H1 (cell line): ENCODE measurements around the gene PPM1L. TPM values are rescaled to one million over a fixed set of nuclear protein-coding genes. Genes with fewer than 3 reads are reported as not detected.

Experiments used
- CTCF ChIA-PET: fragments of 300-600 bp; sonication (Branson Sonifier 250); formaldehyde crosslinking; loops from one replicate; lab custom pipeline; 2021; ENCODE audit not compliant: partially characterized antibody; lab: Charles Lee
- POLR2A ChIA-PET: fragments of 300-600 bp; sonication (Branson Sonifier 250); formaldehyde crosslinking; loops from one replicate; lab custom pipeline; 2021; ENCODE audit warnings: inconsistent platforms; ENCODE audit not compliant: partially characterized antibody; lab: Charles Lee
- DNase-seq, 2 experiments: peaks; one replicate each; pipeline versions ENCODE4 v3.0.0 to v3.0.0-alpha.2; 2010 to 2022; ENCODE audit warnings: low spot score in 2 of 2, low read depth in 1 of 2, mixed read lengths in 1 of 2
- FAIRE-seq: peaks from 2 replicates; lab custom pipeline; 2011; peaks lifted over from hg19 to GRCh38; lab: Jason Lieb, UNC
- H2AFZ ChIP-seq: 2 replicates; pipeline ENCODE4 v1.8.1; 2012; ENCODE audit warnings: low read length, inconsistent platforms
- H2AK5ac ChIP-seq: 2 replicates; pipeline ENCODE4 v1.6.1; 2013; ENCODE audit warnings: low read depth, low read length
- H2BK120ac ChIP-seq: replicated peaks from 2 replicates; pipeline ENCODE3; 2013; ENCODE audit warnings: low read depth, low read length, inconsistent platforms
- H2BK12ac ChIP-seq: 2 replicates; pipeline ENCODE4 v1.6.1; 2013; ENCODE audit warnings: low read depth, low read length
- H2BK15ac ChIP-seq: 2 replicates; pipeline ENCODE4 v1.6.1; 2013; ENCODE audit warnings: low read length
- H2BK20ac ChIP-seq: 2 replicates; pipeline ENCODE4 v1.6.1; 2013; ENCODE audit warnings: low read length
- H2BK5ac ChIP-seq: 2 replicates; pipeline ENCODE4 v1.6.1; 2013; ENCODE audit warnings: low read depth, low read length
- H3K14ac ChIP-seq: 2 replicates; pipeline ENCODE4 v1.6.1; 2013; ENCODE audit warnings: inconsistent platforms; ENCODE audit not compliant: insufficient read length
- H3K18ac ChIP-seq: 2 replicates; pipeline ENCODE4 v1.6.1; 2013; ENCODE audit warnings: low read length; ENCODE audit errors: extremely low read depth
- H3K23ac ChIP-seq: 2 replicates; pipeline ENCODE4 v1.6.1; 2013; ENCODE audit warnings: inconsistent platforms; ENCODE audit not compliant: insufficient read length
- H3K23me2 ChIP-seq: 2 replicates; pipeline ENCODE4 v1.6.1; 2013; ENCODE audit warnings: low read depth, low read length
- H3K27ac ChIP-seq: 2 replicates; pipeline ENCODE4 v1.6.1; 2011; ENCODE audit warnings: low read depth, low read length, inconsistent platforms
- H3K27me3 ChIP-seq, 4 experiments: replicated peaks in 1 of 4; 1 replicate in 1 of 4; 2 replicates in 3 of 4; pipeline versions ENCODE4 v1.6.1 to v1.8.1; 2011 to 2013; ENCODE audit warnings: low read length in 3 of 4, mild to moderate bottlenecking in 3 of 4, inconsistent platforms in 2 of 4, mixed read lengths in 2 of 4, moderate library complexity in 1 of 4; ENCODE audit not compliant: control insufficient read depth in 3 of 4, insufficient read depth in 3 of 4; ENCODE audit errors: extremely low read depth in 1 of 4
- H3K36me3 ChIP-seq, 4 experiments: 2 replicates each; pipeline versions ENCODE4 v1.6.1 to v1.8.1; 2011 to 2013; ENCODE audit warnings: mild to moderate bottlenecking in 4 of 4, low read length in 3 of 4, moderate library complexity in 2 of 4, control low read depth in 1 of 4, inconsistent platforms in 1 of 4; ENCODE audit not compliant: insufficient read depth in 4 of 4, control insufficient read depth in 2 of 4
- H3K4ac ChIP-seq: replicated peaks from 2 replicates; pipeline ENCODE3; 2013; ENCODE audit warnings: low read length, low read depth, mixed read lengths, inconsistent platforms; ENCODE audit not compliant: insufficient read length
- H3K4me1 ChIP-seq, 4 experiments: replicated peaks in 1 of 4; 1 replicate in 1 of 4; 2 replicates in 3 of 4; pipeline versions ENCODE4 v1.6.1 to v1.8.1; 2011 to 2013; ENCODE audit warnings: low read length in 3 of 4, inconsistent platforms in 2 of 4, mixed read lengths in 1 of 4; ENCODE audit not compliant: insufficient read depth in 4 of 4, control insufficient read depth in 3 of 4
- H3K4me2 ChIP-seq, 2 experiments: 2 replicates each; pipeline versions ENCODE4 v1.6.1 to v1.8.1; 2011 to 2013; ENCODE audit warnings: low read depth in 2 of 2, low read length in 2 of 2, control low read depth in 1 of 2, inconsistent platforms in 1 of 2, mild to moderate bottlenecking in 1 of 2; ENCODE audit not compliant: insufficient read depth in 1 of 2
- H3K4me3 ChIP-seq, 4 experiments: fragments of 200-600, 300-600 bp in 1 of 4; sonication (generic), shearing (Covaris generic), sonication (Bioruptor Twin) in 1 of 4; 2 replicates each; pipeline versions ENCODE4 v1.5.1 to v1.8.1; 2011 to 2016; ENCODE audit warnings: low read length in 4 of 4, low read depth in 3 of 4, control low read depth in 2 of 4, inconsistent platforms in 2 of 4, mild to moderate bottlenecking in 2 of 4, mixed read lengths in 1 of 4, moderate library complexity in 1 of 4; ENCODE audit not compliant: insufficient read depth in 2 of 4; ENCODE audit errors: extremely low read depth in 1 of 4
- H3K56ac ChIP-seq: replicated peaks from 2 replicates; pipeline ENCODE3; 2013; ENCODE audit warnings: low read depth, mild to moderate bottlenecking, mixed read lengths, low read length, inconsistent platforms; ENCODE audit not compliant: insufficient read length
- H3K79me1 ChIP-seq: 2 replicates; pipeline ENCODE4 v1.6.1; 2013; ENCODE audit warnings: low read depth, low read length, control low read depth
- H3K79me2 ChIP-seq, 2 experiments: 2 replicates each; pipeline versions ENCODE4 v1.6.1 to v1.8.1; 2012 to 2013; ENCODE audit warnings: low read length in 2 of 2, mild to moderate bottlenecking in 2 of 2, inconsistent platforms in 1 of 2; ENCODE audit not compliant: insufficient read depth in 2 of 2, control insufficient read depth in 1 of 2
- H3K9ac ChIP-seq, 4 experiments: replicated peaks in 1 of 4; 1 replicate in 1 of 4; 2 replicates in 3 of 4; pipeline versions ENCODE4 v1.6.1 to v1.8.1; 2011 to 2013; ENCODE audit warnings: low read depth in 3 of 4, low read length in 3 of 4, control low read depth in 2 of 4, mild to moderate bottlenecking in 2 of 4, moderate library complexity in 2 of 4, inconsistent platforms in 1 of 4; ENCODE audit errors: extremely low read depth in 1 of 4
- H3K9me3 ChIP-seq, 2 experiments: 2 replicates each; pipeline versions ENCODE4 v1.6.1 to v1.8.1; 2012 to 2013; ENCODE audit warnings: mild to moderate bottlenecking in 2 of 2, moderate library complexity in 2 of 2, control low read depth in 1 of 2, inconsistent platforms in 1 of 2, low read depth in 1 of 2, low read length in 1 of 2, mixed read lengths in 1 of 2; ENCODE audit not compliant: insufficient read depth in 2 of 2
- H4K20me1 ChIP-seq, 2 experiments: replicated peaks in 1 of 2; 2 replicates each; pipeline versions ENCODE3 to v1.8.1; 2011 to 2013; ENCODE audit warnings: inconsistent platforms in 2 of 2, low read length in 2 of 2, mild to moderate bottlenecking in 1 of 2; ENCODE audit not compliant: insufficient read depth in 2 of 2, control insufficient read depth in 1 of 2
- H4K5ac ChIP-seq: 2 replicates; pipeline ENCODE4 v1.6.1; 2013; ENCODE audit warnings: low read length, low read depth, mixed read lengths, inconsistent platforms; ENCODE audit not compliant: insufficient read length
- H4K8ac ChIP-seq: 2 replicates; pipeline ENCODE4 v1.8.0; 2013; ENCODE audit warnings: mild to moderate bottlenecking, moderate library complexity, low read length, inconsistent platforms; ENCODE audit not compliant: insufficient read depth; ENCODE audit errors: extremely low read depth
- H4K91ac ChIP-seq: replicated peaks from 2 replicates; pipeline ENCODE3; 2013; ENCODE audit warnings: low read length, mixed read lengths, inconsistent platforms; ENCODE audit not compliant: insufficient read length
- CHD2 ChIP-seq: IDR thresholded peaks from 2 replicates; pipeline ENCODE4 v1.6.1; 2012; ENCODE audit warnings: low read length, improper control_type of control experiment
- MAFK ChIP-seq: IDR thresholded peaks from 2 replicates; pipeline ENCODE4 v1.6.1; 2012; ENCODE audit warnings: low read depth, mild to moderate bottlenecking, improper control_type of control experiment, low read length
- MAX ChIP-seq: IDR thresholded peaks from 2 replicates; pipeline ENCODE4 v1.6.1; 2012; ENCODE audit warnings: inconsistent platforms
- WGBS, 2 experiments: shearing (Covaris generic) in 1 of 2; methylation state at CpG; one replicate each; pipeline versions ENCODE4 v1.1.6 to v1.1.7; 2013 to 2015; ENCODE audit warnings: low lambda C conversion rate in 2 of 2, mixed read lengths in 2 of 2, inconsistent platforms in 1 of 2, low coverage in 1 of 2, missing lambda C conversion rate in 1 of 2; ENCODE audit not compliant: insufficient replicate concordance in 2 of 2, insufficient coverage in 1 of 2, insufficient read length in 1 of 2; ENCODE audit errors: extremely low coverage in 1 of 2, missing lambda C conversion rate in 1 of 2; 5-methylcytosine and 5-hydroxymethylcytosine counted together
- polyA plus RNA-seq, 7 experiments: library from polyadenylated mRNA; depleted of rRNA in 3 of 7; stranded (reverse) in 5 of 7; unstranded in 2 of 7; fragments of >200 nt in 5 of 7; fragments of 200-250 nt in 2 of 7; gene quantifications; 1 replicate in 5 of 7; 2 replicates in 1 of 7; 4 replicates in 1 of 7; pipeline versions ENCODE4 v1.2.1 to v1.2.3, GENCODE V29; 2011 to 2013; ENCODE audit warnings: missing spikeins in 2 of 7, mixed read lengths in 2 of 7
- total RNA-seq: library from RNA; stranded (reverse); fragmentation: NEBNext Ultra II Directional; extraction: Animal tissue kit (Norgen Biotek cat#: 25700); gene quantifications from 2 replicates; pipeline ENCODE4 v1.2.1, GENCODE V29; 2021

Gene PPM1L
- total and polyA plus RNA-seq, 2 of the 8 experiments (the other 6 are each of a cell fraction or from before 2014, with no cell fraction given) = 2.8 to 18.1 TPM

- no peak for FAIRE-seq
- ChIA-PET POLR2A (no interaction called here), CTCF (interaction anchor here (0.6 to 1.0 kb wide), 2 partner anchors 36 to 95 kb away, joined by 3 read pairs; no protein-coding TSS in a partner anchor)
- Histone ChIP-seq H3K79me1 (no peaks in the 10 kb centered on the region), H3K4ac (no peak overlapping the region), H2AK5ac (no peak overlapping the region), H3K27me3 (peaks cover 0 to 1% (median 0%) of the 10 kb centered on the region in 4 experiments; a peak in 1 of 7 replicates), H3K27ac (no peak overlapping the region), H2AFZ (no peak overlapping the region), H4K91ac (no peak overlapping the region), H2BK120ac (no peak overlapping the region), H2BK15ac (no peak overlapping the region), H3K79me2 (no peaks in the 10 kb centered on the region), H3K4me2 (no peak overlapping the region), H2BK12ac (no peak overlapping the region), H3K9ac (no peak overlapping the region), H3K18ac (no peak overlapping the region), H4K5ac (no peak overlapping the region), H3K4me3 (no peak overlapping the region), H3K56ac (no peak overlapping the region), H3K9me3 (0 out of 4 replicates have a peak, but pooled peaks cover 0 to 4% of the 10 kb centered on the region in 2 experiments), H3K36me3 (no peaks in the 10 kb centered on the region), H3K23me2 (no peaks in the 10 kb centered on the region), H3K14ac (no peak overlapping the region), H3K4me1 (no peaks in the 10 kb centered on the region), H2BK20ac (no peak overlapping the region), H4K8ac (no peak overlapping the region), H4K20me1 (no peaks in the 10 kb centered on the region), H3K23ac (no peak overlapping the region), H2BK5ac (no peak overlapping the region)
- WGBS, 2 experiments = 85% methylated on average over 3 of the region's 3 CpGs; no CpG with 5 or more reads in 1 of the 2 experiments
- DNase-seq = no peak
- TF ChIP-seq MAFK (no peak), CHD2 (no peak), MAX (no peak)
Observed at GRCh38 chr3:160992712-160993111, 236.7 kb downstream of the PPM1L start.
